ENCODE data around the gene ADGRG4.
"Not testable (repeated sequence)": the region's sequence is repeated elsewhere in the genome, so short reads cannot be mapped to it uniquely, and the experiment has no call there.

Gene ADGRG4

DNA sequence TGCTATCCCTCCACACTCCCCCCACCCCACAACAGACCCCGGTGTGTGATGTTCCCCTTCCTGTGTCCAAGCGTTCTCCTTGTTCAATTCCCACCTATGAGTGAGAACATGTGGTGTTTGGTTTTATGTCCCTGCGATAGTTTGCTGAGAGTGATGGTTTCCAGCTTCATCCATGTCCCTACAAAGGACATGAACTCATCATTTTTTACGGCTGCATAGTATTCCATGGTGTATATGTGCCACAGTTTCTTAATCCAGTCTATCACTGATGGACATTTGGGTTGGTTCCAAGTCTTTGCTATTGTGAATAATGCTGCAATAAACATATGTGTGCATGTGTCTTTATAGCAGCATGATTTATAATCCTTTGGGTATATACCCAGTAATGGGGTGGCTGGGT lies at the start of gene ADGRG4:
TSS of gene ADGRG4 (plus strand) at position 243 of the 400 bp plus-strand sequence. CDS start 7,815 bp downstream, outside the sequence.
- not testable (repeated sequence) for FAIRE-seq

DNA sequence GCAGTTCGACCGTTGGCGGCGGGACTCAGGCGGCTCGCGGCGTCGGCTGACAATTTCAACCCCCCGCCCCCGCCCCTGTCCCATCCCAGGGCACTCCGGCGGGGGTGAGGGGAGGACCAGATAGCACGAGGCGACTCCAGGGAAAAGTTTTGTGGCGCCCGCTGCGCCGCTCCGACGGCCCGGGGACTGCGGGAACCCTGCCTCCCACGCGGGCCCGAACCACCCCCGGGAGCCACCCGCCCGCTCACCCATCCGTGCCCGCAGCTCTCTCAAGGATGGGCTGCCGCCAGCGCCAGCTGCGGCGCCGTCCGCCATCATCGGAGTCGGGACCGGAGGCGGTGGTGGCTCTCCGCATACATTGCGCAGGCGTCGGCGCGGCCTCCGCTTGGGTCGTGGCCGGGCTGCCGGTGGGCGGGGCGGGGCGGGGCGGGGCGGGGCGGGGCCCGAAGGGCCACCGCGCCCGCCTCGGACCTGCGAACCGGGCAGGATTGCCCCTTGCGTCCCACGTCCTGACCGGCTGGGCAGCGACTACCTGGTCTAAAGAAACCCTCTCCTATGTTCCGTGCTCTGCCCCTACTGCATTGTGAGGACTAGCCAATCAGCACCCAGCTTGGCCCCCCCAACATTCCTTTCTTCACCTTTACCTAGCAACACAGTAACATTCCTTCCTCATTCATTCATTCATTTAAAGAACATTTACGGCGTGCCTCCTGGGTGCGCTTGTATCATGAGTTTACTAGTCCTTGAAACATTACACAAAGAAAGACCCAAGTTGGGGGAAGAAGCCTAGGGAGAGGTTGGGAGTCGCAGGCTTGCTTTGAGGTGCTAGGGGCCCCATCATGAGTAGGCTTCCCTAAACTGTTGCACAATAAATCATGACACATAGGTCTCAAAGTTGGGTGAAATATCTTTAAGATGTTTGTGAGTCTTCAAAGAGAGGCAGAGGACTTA lies 49.4 kb upstream of the ADGRG4 start, which contains the start of gene MAP7D3:
TSS of gene MAP7D3 (minus strand) at position 360 of the 951 bp plus-strand sequence. CDS start at position 318, 42 bp downstream.
- no peak for FAIRE-seq

- FAIRE-seq = no peak
Observed at GRCh38 chrX:136255541-136255940, 45.2 kb upstream of the ADGRG4 start.

GRCh38 chrX:136256026-136256425 lies 44.7 kb upstream of the ADGRG4 start:
- no peak for FAIRE-seq

DNA sequence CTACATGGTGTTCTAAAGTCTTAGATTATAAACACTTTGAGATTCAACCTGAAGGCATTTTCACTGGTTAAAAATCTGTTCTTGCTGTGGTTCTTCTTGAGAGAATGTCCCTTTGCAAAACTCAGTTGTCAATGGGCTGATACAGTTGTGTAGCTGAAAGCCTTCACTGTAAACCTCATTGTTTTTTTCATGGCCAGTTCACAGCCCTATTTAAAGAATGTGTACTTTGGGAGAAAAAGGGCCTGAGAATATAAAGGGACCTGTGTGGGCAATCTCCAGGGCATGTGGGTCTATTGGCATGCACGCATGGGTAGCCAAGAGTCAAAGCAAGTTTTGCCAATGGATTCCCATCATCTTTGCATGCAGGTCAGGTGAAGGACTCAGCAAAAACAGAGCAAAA lies 41.8 kb upstream of the ADGRG4 start:
- FAIRE-seq = no peak

DNA sequence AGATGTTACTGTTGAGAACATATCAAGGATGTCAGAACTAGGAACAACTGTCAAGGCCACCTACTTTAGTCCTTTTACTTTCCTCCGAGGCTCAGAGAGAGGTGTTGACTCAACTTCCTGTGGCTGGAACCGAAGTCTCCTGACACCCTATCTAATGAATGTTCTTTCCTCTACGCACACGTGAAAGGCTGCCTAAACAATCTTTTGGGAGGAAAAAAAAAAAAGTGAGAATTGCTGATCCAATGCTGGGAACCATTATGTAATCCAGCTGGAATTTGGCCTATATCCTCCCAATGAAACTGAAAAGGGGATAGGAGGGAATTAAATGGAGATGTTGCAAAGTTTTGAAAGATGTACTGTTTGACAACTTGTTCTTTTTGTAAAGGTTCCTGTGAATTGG lies 41.2 kb upstream of the ADGRG4 start:
- no peak for FAIRE-seq

DNA sequence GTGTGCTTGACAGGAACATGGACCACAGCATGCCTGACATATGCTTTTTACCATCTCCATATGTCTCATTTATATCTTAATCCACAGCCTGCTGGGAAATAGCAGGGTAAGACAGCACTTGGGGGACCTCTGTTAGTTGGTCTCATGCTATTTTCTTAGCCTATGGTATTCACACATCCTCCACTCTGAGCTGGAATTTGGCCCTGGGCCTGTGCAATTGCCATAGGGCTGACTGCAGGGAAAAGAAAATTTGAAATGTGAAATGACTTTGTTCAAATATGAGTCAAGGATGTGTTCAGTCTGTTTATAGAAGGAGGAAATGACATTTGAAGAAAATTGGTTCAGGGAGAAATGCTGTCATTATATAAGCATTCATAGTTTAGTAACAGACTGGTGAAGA lies 40.0 kb upstream of the ADGRG4 start:
- FAIRE-seq = no peak

GRCh38 chrX:136261321-136261720 lies 39.4 kb upstream of the ADGRG4 start:
- no peak for FAIRE-seq

DNA sequence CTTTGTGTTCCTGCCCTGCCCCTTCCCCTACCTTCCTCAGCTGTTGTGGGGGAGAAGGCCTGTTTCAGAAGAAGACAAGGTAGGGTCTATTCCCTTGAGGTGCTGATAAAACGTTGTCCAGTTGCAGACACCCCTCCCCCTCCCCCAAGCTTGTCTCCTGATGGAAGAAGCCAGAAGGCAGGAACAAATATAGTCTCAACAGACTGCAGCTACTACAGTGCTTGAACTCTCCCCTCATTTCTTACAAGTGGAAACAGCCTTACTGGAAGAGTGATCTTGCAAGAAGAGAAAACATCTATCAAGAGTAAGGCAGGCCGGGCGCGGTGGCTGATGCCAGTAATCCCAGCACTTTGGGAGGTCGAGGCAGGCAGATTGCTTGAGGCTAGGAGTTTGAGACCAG lies 38.5 kb upstream of the ADGRG4 start:
- FAIRE-seq = no peak

GRCh38 chrX:136262812-136263315 lies 37.9 kb upstream of the ADGRG4 start:
- no peak for FAIRE-seq

GRCh38 chrX:136266828-136267227 lies 33.9 kb upstream of the ADGRG4 start:
- FAIRE-seq = no peak

- FAIRE-seq = peak; percentile 90
Observed at GRCh38 chrX:136268051-136269048, 32.4 kb upstream of the ADGRG4 start.

DNA sequence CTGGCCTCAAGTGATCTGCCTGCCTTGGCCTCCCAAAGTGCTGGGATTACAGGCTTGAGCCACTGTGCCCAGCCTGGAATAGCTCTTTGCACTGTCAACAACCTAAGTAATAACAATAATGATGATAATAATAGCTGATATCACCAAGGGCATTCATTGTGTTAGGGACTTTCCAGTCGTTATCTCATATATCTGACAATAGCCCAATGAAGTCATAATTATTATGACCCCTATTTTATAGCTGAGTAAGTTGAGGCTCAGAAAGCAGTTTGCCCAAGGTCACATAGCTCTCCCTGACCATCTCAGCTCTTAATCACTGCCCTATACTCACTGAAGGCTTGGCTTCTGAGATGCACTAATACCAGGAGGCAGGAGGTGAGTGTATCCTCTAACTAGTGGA lies 30.8 kb upstream of the ADGRG4 start:
- FAIRE-seq = no peak

DNA sequence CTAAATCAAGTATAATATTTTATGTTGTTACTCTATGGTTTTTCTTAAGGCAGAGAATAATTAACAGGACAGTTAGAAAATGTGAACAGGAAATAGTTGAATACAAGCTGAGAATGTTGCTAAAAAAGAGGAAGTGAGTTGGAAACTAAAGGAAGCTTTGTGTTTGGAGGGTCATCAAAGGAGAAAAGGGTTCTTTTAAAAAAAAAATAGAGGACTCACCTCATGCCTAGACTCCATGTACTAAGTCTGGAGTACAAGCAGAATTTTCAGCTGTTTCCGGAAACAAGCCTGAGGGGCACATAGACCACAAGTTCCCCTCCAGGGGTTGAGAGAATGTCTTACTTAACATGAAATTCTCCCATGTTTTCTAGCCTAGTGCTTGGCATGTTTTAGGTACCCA lies 29.5 kb upstream of the ADGRG4 start:
- FAIRE-seq = no peak

DNA sequence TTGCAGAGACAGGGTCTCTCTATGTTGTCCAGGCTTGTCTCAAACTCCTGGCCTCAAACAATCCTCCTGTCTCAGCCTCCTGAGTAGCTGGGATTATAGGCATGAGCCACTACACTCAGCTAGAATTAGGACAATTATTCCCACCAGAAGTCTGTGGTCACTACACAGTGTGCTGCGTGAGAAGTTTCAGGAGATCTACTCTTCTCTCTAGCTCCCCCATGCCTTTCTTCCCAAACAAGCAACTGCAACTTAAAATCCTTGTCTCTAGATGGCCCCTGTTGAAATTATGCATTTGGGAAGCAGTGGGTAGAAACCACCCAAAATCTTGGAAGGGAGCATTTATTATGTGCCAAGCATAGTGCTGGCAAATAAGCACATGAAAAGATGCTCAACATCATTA lies 28.4 kb upstream of the ADGRG4 start:
- no peak for FAIRE-seq

DNA sequence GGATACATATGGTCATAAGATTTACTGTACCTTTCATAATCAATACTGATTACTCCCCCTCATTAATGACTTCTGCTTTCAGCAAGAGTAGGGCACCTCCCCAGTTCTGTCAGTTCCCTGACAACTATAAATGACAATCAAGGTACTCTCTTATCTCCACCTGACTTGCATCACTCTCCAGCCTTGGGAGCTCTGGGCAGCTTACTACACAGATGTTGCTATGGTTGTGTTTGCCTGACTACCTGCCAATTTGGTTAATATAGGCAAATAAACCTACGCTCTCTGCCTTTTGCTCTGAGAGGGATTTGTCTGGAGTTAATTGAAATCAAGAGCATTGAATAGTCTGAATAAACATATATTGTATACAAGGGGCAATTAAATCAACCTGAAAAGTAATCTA lies 26.8 kb upstream of the ADGRG4 start:
- FAIRE-seq = no peak

- no peak for FAIRE-seq
Observed at GRCh38 chrX:136275553-136275952, 25.2 kb upstream of the ADGRG4 start.

DNA sequence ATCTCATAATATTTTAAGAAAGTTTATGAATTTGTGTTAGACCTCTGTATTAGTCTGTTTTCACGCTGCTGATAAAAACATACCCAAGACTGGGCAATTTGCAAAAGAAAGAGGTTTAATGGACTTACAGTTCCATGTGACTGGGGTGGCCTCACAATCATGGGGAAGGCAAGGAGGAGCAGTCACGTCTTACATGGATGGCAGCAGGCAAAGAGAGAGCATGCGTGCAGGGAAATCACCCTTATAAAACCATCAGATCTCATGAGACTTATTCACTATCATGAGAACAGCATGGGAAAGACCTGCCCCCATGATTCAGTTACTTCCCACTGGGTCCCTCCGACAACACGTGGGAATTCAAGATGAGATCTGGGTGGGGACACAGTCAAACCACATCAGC lies 14.4 kb upstream of the ADGRG4 start:
- not testable (repeated sequence) for FAIRE-seq

- FAIRE-seq = no peak
Observed at GRCh38 chrX:136291824-136292223, 8.9 kb upstream of the ADGRG4 start.

DNA sequence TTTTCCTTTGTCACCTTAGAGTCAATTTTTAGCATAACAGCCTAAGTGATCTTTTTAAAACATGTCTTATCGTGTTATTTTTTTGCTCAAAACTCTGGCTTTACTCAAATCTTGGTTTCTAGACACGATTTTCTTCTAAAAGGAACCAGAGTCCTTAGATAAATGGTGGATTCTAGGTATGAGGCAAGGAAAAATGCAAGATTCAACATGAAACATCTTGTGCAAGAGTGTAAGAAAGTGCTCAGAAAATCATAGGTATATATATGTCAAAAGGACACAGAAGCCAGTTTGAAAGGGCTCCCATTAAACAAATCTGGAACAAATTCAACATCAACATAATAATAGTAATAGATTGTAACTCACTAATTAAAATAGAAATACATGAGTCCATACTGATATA lies 8.1 kb upstream of the ADGRG4 start:
- FAIRE-seq = no peak

- FAIRE-seq = no peak
Observed at GRCh38 chrX:136295380-136295779, 5.4 kb upstream of the ADGRG4 start.

GRCh38 chrX:136303041-136303440 lies 2.3 kb downstream of the ADGRG4 start:
- no peak for FAIRE-seq

DNA sequence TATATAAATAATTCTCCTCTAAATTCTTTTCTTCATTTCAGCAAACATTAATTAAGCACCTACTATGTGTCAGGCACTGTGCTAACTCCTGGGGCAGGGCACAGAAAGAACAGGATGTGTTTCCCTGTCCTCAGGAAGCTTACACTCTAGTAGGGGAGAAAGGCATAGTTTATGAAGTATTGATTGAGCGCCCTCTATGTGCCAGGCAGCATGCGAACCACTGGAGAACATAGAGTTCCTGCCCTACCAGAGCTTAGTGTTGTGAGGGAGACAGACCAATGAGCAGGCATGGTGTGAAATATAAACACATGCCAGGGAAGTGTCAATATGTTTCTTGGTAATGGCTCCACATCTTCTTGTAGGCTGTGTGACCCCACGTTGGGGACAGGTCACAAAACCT lies 3.7 kb downstream of the ADGRG4 start:
- no peak for FAIRE-seq
